ENCODE measurements around the gene NKIRAS1. TPM values are rescaled to one million over a fixed set of nuclear protein-coding genes. Genes with fewer than 3 reads are reported as not detected.
"Not testable (repeated sequence)": the region's sequence is repeated elsewhere in the genome, so short reads cannot be mapped to it uniquely, and the experiment has no call there.

The NKIRAS1 gene
- total RNA-seq, 1 donor = 5.1 TPM

DNA sequence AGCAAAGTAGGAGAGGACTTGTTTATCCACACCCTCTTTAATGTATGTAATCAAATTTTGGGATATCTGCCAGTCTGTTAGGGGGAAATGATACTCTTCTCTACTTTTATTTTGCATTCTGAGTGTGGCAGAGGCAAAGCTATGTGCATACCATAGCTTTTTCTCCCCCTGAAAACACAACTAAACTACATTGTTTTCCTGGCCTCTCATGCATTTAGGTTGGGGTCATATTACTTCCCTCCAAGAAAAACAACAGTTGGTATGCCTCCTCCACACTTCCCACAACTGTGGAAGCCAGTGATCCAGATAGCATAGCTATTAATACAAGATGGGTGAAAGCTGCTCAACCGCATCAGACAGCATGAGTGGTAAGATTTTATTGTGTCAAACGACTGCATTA, 7.0 kb upstream of the NKIRAS1 start:
- H3K4me1 ChIP-seq (ENCODE audit: insufficient read depth, low read length) = peaks cover 10% of the 10 kb centered on the region
- H3K27me3 ChIP-seq (ENCODE audit: insufficient read depth, low read length) = no peaks in the 10 kb centered on the region
- no peak overlapping the region for H3K4me3 ChIP-seq (ENCODE audit: low read length)
- no peaks in the 10 kb centered on the region for H3K9me3 ChIP-seq (ENCODE audit: low read depth, low read length)

DNA sequence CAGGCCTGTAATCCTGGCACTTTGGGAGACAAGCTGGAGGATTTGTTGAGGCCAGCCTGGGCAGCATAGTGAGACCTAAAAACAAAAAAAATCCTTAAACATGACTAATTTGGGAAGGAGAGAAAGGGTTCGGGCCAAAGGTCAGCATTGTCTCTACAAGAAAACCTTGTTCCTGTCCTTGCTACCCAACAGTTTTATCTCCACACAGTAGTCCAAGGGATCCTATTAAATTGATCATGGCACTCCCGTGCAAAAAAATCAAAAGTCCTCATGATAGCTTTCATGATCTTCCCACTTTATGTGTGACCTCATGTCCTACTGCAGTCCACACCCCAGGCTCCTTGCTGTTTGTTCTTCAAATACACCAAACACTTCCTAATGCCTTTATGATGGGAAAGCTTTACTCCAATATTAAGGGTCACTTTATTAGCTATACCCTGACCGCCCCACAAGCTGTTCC, 4.3 kb upstream of the NKIRAS1 start:
- Histone ChIP-seq H3K27me3 (ENCODE audit: insufficient read depth, low read length) (no peaks in the 10 kb centered on the region), H3K4me1 (ENCODE audit: insufficient read depth, low read length) (peaks cover 22% of the 10 kb centered on the region), H3K4me3 (ENCODE audit: low read length) (no peak overlapping the region), H3K9me3 (ENCODE audit: low read depth, low read length) (no peaks in the 10 kb centered on the region)

DNA sequence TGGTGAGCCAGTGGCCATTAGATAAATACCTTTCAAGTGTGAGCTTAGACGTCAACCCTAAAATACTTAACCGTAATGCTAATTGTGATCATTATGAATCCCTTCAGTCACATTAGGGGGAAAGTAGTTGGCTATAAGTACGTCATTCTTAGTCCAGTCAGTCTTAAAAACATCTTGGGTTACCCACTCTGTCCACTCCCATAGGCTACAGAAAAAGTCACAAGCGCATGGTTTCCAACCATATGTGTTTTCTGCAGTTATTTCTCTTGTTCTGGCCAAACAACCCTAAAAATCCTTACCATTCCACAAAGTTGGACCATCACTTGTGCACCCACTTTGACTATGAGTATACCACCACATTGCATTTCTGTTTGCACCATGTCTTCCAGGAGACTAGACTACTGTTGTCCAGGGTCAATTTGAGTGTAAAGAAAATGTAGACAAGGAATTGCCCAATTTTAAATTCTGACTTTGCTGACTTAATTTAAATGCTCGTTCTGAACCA, 3.4 kb upstream of the NKIRAS1 start:
- Histone ChIP-seq H3K9me3 (ENCODE audit: low read depth, low read length) (no peaks in the 10 kb centered on the region), H3K4me3 (ENCODE audit: low read length) (no peak overlapping the region), H3K27me3 (ENCODE audit: insufficient read depth, low read length) (no peaks in the 10 kb centered on the region), H3K4me1 (ENCODE audit: insufficient read depth, low read length) (peaks cover 31% of the 10 kb centered on the region)

DNA sequence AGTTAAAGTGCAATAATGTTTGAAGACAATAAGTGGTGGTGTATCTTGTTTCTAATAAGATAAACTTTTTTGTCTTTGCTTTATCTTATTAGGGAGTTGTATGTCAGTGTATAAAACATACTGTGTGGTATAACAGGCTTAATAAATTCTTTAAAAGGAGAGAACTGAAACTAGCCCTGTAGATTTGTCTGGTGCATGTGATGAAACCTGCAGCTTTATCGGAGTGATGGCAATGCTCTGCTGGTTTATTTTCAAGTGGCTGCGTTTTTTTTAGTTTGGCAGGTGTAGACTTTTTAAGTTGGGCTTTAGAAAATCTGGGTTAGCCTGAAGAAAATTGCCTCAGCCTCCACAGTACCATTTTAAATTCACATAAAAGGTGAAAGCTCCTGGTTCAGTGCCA, 2.8 kb upstream of the NKIRAS1 start:
- peaks cover 33% of the 10 kb centered on the region for H3K4me1 ChIP-seq (ENCODE audit: insufficient read depth, low read length)
- H3K27me3 ChIP-seq (ENCODE audit: insufficient read depth, low read length) = no peaks in the 10 kb centered on the region
- no peak overlapping the region for H3K4me3 ChIP-seq (ENCODE audit: low read length)
- no peaks in the 10 kb centered on the region for H3K9me3 ChIP-seq (ENCODE audit: low read depth, low read length)

DNA sequence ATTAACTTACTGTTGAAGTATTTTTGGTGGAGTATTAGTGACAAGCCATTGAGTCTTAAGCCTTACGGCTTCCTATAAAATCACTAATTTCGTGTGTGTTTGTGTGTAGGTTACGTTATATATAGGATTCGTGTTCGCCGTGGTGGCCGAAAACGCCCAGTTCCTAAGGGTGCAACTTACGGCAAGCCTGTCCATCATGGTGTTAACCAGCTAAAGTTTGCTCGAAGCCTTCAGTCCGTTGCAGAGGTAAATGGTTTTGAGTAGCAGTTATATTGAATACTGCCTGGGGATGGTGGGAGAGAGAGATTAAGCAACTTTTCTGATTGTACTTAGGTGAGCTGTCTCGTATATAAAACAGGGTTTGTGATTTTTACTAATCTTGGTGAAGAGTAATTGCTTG, 1.5 kb upstream of the NKIRAS1 start:
- not testable (repeated sequence) for H3K9me3 ChIP-seq (ENCODE audit: low read depth, low read length); H3K27me3 ChIP-seq (ENCODE audit: insufficient read depth, low read length)
- Histone ChIP-seq H3K4me3 (ENCODE audit: low read length) (peak overlapping the region; percentile 94), H3K4me1 (ENCODE audit: insufficient read depth, low read length) (peaks cover 33% of the 10 kb centered on the region)

DNA sequence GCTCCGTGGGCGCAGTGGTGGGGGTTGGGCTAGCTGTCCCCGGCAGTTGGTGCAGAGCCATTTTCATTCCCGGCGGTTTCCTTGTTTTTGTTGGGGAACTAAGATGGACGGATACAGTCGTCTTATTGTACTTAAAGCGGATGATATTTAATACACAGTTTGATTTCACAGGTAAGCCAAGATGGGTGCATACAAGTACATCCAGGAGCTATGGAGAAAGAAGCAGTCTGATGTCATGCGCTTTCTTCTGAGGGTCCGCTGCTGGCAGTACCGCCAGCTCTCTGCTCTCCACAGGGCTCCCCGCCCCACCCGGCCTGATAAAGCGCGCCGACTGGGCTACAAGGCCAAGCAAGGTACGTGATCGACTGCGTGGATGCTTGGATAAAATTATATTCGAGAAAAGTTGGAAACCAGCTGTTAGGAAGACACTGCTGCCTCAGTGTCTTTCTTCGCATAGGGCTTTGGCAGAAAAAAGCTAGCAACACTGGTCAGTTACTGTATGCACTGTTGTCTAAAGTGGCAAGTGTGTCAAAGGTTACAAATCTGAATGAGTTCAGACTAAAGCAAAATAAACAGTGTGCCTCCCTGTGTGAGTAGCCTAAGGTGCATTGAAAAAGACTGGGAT, 1.0 kb upstream of the NKIRAS1 start:
- not testable (repeated sequence) for H3K27me3 ChIP-seq (ENCODE audit: insufficient read depth, low read length); H3K9me3 ChIP-seq (ENCODE audit: low read depth, low read length)
- Histone ChIP-seq H3K4me3 (ENCODE audit: low read length) (peak overlapping the region; percentile 94), H3K4me1 (ENCODE audit: insufficient read depth, low read length) (peaks cover 33% of the 10 kb centered on the region)

DNA sequence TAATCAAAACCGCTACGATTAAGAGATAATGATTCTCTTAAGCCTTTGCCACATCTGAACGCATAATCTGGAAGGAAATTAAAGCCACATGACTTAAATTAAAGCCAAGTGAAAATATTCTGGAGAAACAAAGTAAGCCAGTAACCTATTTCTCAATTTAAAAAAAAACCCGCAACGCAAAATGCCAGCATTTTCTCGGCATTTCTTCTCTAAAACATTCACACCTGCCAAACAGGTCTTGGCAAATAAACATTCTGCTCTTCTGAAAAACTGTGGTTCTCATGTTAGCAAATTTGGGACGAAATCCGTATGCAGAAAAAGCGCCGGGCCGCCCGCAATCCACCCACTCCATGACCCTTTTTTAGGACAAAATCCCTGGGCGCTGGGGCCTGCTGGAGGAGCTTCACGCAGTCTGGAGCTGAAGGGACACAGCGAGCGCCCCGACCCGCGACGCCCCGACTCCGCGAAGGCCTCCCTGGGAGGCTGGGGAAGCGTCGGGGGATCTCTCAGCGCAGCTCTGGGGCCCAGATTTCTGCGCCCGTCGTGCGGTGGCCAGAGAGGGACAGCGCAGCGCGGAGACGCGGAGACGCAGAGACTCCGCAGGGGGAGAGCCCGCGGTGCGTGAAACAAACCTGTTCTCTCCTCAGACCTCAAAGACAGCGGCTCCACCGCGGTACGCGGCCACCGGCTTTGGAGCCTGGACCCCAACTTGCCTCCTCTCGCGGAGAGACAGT, 471 bp downstream of the NKIRAS1 start:
- Histone ChIP-seq H3K4me3 (ENCODE audit: low read length) (peak overlapping the region; percentile 94), H3K27me3 (ENCODE audit: insufficient read depth, low read length) (no peaks in the 10 kb centered on the region), H3K4me1 (ENCODE audit: insufficient read depth, low read length) (peaks cover 33% of the 10 kb centered on the region), H3K9me3 (ENCODE audit: low read depth, low read length) (no peaks in the 10 kb centered on the region)

DNA sequence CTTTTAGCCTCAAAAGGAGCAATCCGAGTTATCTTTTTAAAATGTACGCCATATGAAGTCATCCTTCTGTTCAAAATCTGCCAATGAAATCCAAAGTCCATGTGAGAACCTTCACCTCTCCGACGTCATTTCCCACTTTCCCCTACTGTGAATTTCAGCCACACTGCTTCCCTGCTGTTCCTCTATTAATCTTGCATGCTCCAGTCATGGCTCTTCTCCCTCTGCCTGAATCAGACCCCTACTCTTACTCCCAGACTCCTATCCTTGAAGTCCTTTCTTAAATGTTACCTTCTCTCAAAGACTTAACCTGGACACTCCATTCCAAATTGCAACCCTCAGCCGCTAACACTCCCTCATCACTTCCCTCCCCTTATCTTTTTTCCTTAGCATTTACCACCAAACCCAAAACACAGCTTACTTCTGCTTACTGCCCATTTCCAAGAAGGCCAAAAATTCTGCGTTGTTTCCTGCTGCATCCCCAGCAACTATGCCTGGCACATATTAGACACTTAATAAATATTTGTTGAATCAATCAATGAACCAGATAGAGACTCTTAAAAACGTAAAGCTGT, 1.2 kb downstream of the NKIRAS1 start:
- peaks cover 33% of the 10 kb centered on the region for H3K4me1 ChIP-seq (ENCODE audit: insufficient read depth, low read length)
- H3K27me3 ChIP-seq (ENCODE audit: insufficient read depth, low read length) = no peaks in the 10 kb centered on the region
- peak overlapping the region; percentile 94 for H3K4me3 ChIP-seq (ENCODE audit: low read length)
- H3K9me3 ChIP-seq (ENCODE audit: low read depth, low read length) = no peaks in the 10 kb centered on the region

DNA sequence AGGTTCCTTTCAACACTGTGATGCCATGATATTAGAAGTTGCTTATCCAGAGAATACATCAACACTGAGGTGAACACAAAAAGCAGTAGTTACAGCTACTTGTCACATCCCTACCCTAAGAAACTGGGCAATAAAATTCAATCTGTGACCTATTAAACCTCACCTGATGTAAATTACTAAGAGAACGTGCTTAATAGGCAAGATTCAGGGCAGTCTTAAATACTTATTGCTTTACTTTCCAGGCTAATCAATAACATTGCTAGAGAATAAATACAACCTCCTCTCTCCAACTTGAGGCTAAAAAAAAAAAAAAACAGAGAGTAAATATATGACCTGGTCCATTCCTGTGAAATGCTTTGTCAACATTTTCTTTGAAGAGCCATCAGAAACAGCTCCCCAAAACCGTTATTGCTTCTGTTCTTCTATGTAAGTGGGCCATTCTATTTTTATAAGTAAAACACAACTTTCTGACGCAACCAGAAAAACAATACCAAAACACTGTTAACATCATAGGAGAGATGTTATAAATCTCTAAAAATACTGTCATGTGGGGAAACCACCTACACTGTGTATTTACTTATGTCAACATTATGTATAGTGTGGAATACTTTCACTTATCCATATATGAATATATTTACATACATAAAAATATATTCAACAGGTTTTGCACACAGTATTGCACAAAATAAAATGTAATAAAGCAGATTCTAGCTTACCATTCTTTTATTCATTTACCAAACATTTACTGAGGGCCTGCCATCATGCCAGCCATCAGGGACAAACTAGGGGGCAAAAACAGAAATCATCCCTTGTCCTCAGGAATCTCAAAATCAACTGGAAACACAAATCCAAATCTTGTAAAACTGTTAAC, 2.7 kb downstream of the NKIRAS1 start:
- H3K27me3 ChIP-seq (ENCODE audit: insufficient read depth, low read length) = no peaks in the 10 kb centered on the region
- peaks cover 31% of the 10 kb centered on the region for H3K4me1 ChIP-seq (ENCODE audit: insufficient read depth, low read length)
- H3K4me3 ChIP-seq (ENCODE audit: low read length) = no peak overlapping the region
- no peaks in the 10 kb centered on the region for H3K9me3 ChIP-seq (ENCODE audit: low read depth, low read length)

DNA sequence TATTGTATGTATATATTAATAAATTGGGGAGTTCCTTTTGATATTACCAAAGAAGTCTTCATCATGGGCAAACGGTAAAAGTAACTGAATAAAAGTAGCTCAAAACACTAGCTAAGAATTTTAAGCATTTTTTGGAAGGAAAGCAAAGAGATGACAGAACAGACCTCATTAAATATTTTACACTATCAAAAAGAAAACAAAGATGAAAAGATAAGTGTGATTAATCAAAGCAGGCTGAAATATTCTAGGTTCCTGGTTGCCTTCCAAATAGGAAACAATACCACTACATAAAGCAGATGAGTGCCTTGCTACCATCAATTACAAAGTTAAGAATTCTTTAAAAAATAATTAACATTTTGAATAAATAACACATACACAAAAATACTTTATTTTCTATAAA, 3.6 kb downstream of the NKIRAS1 start:
- H3K4me1 ChIP-seq (ENCODE audit: insufficient read depth, low read length) = peaks cover 22% of the 10 kb centered on the region

DNA sequence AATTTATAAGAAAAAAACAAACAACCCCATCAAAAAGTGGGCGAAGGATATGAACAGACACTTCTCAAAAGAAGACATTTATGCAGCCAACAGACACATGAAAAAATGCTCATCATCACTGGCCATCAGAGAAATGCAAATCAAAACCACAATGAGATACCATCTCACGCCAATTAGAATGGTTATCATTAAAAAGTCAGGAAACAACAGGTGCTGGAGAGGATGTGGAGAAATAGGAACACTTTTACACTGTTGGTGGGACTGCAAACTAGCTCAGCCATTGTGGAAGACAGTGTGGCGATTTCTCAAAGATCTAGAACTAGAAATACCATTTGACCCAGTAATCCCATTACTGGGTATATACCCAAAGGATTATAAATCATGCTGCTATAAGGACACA, 4.5 kb downstream of the NKIRAS1 start:
- not testable (repeated sequence) for H3K27me3 ChIP-seq (ENCODE audit: insufficient read depth, low read length); H3K4me3 ChIP-seq (ENCODE audit: low read length); H3K9me3 ChIP-seq (ENCODE audit: low read depth, low read length)
- H3K4me1 ChIP-seq (ENCODE audit: insufficient read depth, low read length) = peaks cover 16% of the 10 kb centered on the region

More for the DNA sequence above, 3.6 kb downstream of the NKIRAS1 start:
- Histone ChIP-seq H3K9me3 (ENCODE audit: low read depth, low read length) (no peaks in the 10 kb centered on the region), H3K4me3 (ENCODE audit: low read length) (no peak overlapping the region), H3K27me3 (ENCODE audit: insufficient read depth, low read length) (no peaks in the 10 kb centered on the region)

DNA sequence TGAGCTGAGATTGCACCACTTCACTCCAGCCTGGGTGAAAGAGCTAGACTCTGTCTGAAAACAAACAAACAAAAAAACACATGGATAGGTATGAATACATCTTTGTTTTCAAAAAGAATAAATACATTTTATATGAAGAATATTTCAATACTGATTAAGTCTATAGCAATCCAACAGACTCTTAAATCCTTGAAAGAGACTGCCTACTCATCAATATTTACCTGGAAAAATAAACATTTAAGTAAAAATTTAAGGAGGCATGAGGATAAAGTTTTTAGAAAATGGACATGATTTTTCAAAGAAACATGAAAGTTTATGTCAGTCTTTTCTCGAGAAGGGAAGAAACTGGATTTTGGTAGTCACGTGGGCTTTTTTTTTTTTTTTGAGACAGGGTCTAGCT, 5.4 kb downstream of the NKIRAS1 start:
- Histone ChIP-seq H3K4me1 (ENCODE audit: insufficient read depth, low read length) (peaks cover 15% of the 10 kb centered on the region), H3K9me3 (ENCODE audit: low read depth, low read length) (no peaks in the 10 kb centered on the region), H3K27me3 (ENCODE audit: insufficient read depth, low read length) (no peaks in the 10 kb centered on the region), H3K4me3 (ENCODE audit: low read length) (no peak overlapping the region)

DNA sequence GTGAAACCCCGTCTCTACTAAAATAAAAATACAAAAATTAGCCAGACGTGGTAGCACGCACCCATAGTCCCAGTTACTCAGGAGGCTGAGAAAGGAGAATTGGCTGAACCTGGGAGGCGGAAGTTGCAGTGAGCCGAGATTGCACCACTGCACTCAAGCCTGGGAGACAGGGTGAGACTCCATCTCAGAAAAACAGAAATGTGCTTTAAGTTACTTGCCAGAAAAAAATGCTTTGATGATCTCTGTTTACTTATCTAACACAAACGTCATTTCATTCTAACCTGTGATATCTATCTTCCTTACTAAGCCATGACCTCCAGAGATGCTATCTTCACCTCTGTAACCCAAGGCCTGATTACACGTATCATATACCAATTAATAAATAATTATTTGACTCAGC, 7.4 kb downstream of the NKIRAS1 start:
- no peaks in the 10 kb centered on the region for H3K27me3 ChIP-seq (ENCODE audit: insufficient read depth, low read length)
- no peaks in the 10 kb centered on the region for H3K4me1 ChIP-seq (ENCODE audit: insufficient read depth, low read length)
- H3K9me3 ChIP-seq (ENCODE audit: low read depth, low read length) = no peaks in the 10 kb centered on the region
- H3K4me3 ChIP-seq (ENCODE audit: low read length) = no peak overlapping the region

DNA sequence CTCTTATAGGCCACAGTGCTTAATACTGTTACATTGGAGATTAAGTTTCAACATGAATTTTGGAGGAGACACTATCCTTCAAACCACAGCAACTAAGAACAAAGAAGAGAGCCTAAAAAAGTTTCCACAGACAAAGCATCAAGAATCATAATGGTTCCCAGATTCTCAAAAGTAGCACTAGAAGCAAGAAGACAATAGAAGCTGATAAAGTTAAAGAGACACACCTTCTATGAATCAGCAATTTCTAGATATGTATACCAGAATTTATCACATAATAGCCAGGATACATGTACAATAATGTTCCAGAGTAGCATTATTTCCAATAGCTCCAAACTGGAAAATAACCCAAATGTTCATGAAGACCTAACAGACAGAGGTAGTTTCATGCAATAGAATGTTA, 12.2 kb downstream of the NKIRAS1 start:
- H3K4me3 ChIP-seq (ENCODE audit: low read length) = no peak overlapping the region
- H3K4me1 ChIP-seq (ENCODE audit: insufficient read depth, low read length) = no peaks in the 10 kb centered on the region
- no peaks in the 10 kb centered on the region for H3K27me3 ChIP-seq (ENCODE audit: insufficient read depth, low read length)
- no peaks in the 10 kb centered on the region for H3K9me3 ChIP-seq (ENCODE audit: low read depth, low read length)

DNA sequence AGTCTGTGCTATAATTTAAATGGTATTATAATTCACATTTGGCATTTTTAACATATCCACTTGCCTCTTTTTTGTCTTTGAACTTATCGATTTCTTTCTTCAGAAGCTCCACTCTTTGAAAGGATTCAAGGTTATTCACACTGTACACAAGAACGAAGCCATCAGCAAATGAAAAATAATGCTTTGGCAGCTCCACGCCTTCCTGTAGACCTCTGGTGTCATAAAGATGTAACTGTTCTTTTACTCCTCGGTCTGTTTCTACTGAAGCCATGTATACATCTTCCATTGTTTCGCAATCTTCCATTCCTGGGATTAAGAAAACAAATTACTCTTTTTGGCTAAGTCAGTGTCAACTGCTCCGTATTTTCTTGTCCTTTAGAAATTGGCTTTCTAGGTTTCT, 16.0 kb downstream of the NKIRAS1 start:
- Histone ChIP-seq H3K4me3 (ENCODE audit: low read length) (no peak overlapping the region), H3K9me3 (ENCODE audit: low read depth, low read length) (no peaks in the 10 kb centered on the region), H3K4me1 (ENCODE audit: insufficient read depth, low read length) (no peaks in the 10 kb centered on the region), H3K27me3 (ENCODE audit: insufficient read depth, low read length) (no peaks in the 10 kb centered on the region)

All from mononuclear cell (primary cell).